ENCODE data around the gene GLCE. TPM values are rescaled to one million over a fixed set of nuclear protein-coding genes. Genes with fewer than 3 reads are reported as not detected.

The GLCE gene
- total RNA-seq, 1 experiment from 2014 or later, result 18.6 TPM

GRCh38 chr15:69200832-69201745 is 40.7 kb downstream of the GLCE start:
- DNase-seq (ENCODE audit: low read depth), result no peak

GRCh38 chr15:69206079-69206478 is 45.6 kb downstream of the GLCE start:
- DNase-seq (ENCODE audit: low read depth), result no peak

- no peak for DNase-seq (ENCODE audit: low read depth)
Measured at GRCh38 chr15:69209661-69210060, 49.2 kb downstream of the GLCE start.

- no peak for DNase-seq (ENCODE audit: low read depth)
Measured at GRCh38 chr15:69210574-69210973, 50.1 kb downstream of the GLCE start.

- DNase-seq (ENCODE audit: low read depth), result no peak
Measured at GRCh38 chr15:69213786-69214185, 53.4 kb downstream of the GLCE start.

GRCh38 chr15:69215314-69216035 is 55.0 kb downstream of the GLCE start:
- DNase-seq (ENCODE audit: low read depth), result no peak

GRCh38 chr15:69217381-69217780 is 56.9 kb downstream of the GLCE start:
- no peak for DNase-seq (ENCODE audit: low read depth)

GRCh38 chr15:69219690-69220089 is 59.3 kb downstream of the GLCE start:
- no peak for DNase-seq (ENCODE audit: low read depth)

GRCh38 chr15:69222002-69222474 is 61.6 kb downstream of the GLCE start:
- no peak for DNase-seq (ENCODE audit: low read depth)

- DNase-seq (ENCODE audit: low read depth), result no peak
Measured at GRCh38 chr15:69223083-69223813, 62.8 kb downstream of the GLCE start.

- no peak for DNase-seq (ENCODE audit: low read depth)
Measured at GRCh38 chr15:69224383-69224782, 63.9 kb downstream of the GLCE start.

GRCh38 chr15:69225355-69226022 is 65.1 kb downstream of the GLCE start:
- peak; percentile 29 for DNase-seq (ENCODE audit: low read depth)

- no peak for DNase-seq (ENCODE audit: low read depth)
Measured at GRCh38 chr15:69226023-69226355, 65.6 kb downstream of the GLCE start.

GRCh38 chr15:69232144-69232543 is 71.7 kb downstream of the GLCE start:
- DNase-seq (ENCODE audit: low read depth), result peak; percentile 14

GRCh38 chr15:69232765-69233164 is 72.3 kb downstream of the GLCE start:
- DNase-seq (ENCODE audit: low read depth), result no peak

- no peak for DNase-seq (ENCODE audit: low read depth)
Measured at GRCh38 chr15:69234676-69235075, 74.2 kb downstream of the GLCE start.

GRCh38 chr15:69236505-69236904 is 76.1 kb downstream of the GLCE start:
- no peak for DNase-seq (ENCODE audit: low read depth)

- no peak for DNase-seq (ENCODE audit: low read depth)
Measured at GRCh38 chr15:69237718-69238117, 77.3 kb downstream of the GLCE start.

- no peak for DNase-seq (ENCODE audit: low read depth)
Measured at GRCh38 chr15:69244798-69245197, 84.4 kb downstream of the GLCE start.

GRCh38 chr15:69253156-69253555 is 92.7 kb downstream of the GLCE start:
- peak; percentile 92 for DNase-seq (ENCODE audit: low read depth)

- DNase-seq (ENCODE audit: low read depth), result peak; percentile 12
Measured at GRCh38 chr15:69265347-69265955, 105.0 kb downstream of the GLCE start.

All from HT1080 (cell line).